MCF 10A (cell line): Measurements from ENCODE around the gene PODNL1. TPM values are rescaled to one million over a fixed set of nuclear protein-coding genes. Genes with fewer than 3 reads are reported as not detected.

Experiments
- BruUV-seq: library from RNA; stranded (reverse); fragments of 400-500 nt; replicated peaks from 2 replicates; lab custom pipeline; 2021; lab: Mats Ljungman, UMichigan
- CTCF ChIA-PET: fragments of 300-600 bp; sonication (Branson Sonifier 250); formaldehyde crosslinking; extraction: SDS; loops from one replicate; lab custom pipeline; 2021; ENCODE audit warnings: antibody characterized with exemption, inconsistent platforms; lab: Yijun Ruan, JAX
- POLR2A ChIA-PET: fragments of 300-600, 350-650 bp; sonication (Branson Sonifier 250); formaldehyde crosslinking; extraction: SDS; loops from one replicate; lab custom pipeline; 2020; ENCODE audit warnings: antibody characterized with exemption, inconsistent platforms; lab: Yijun Ruan, JAX
- DNase-seq: peaks from one replicate; pipeline ENCODE4 v3.0.0-alpha.2; 2018; ENCODE audit not compliant: unreplicated experiment
- H3K27ac Mint-ChIP-seq: one replicate; pipeline ENCODE4 v1.8.0; 2022; ENCODE audit warnings: mild to moderate bottlenecking, low read depth, mixed read lengths; ENCODE audit not compliant: unreplicated experiment
- H3K27me3 Mint-ChIP-seq: one replicate; pipeline ENCODE4 v1.8.0; 2022; ENCODE audit warnings: mixed read lengths; ENCODE audit not compliant: insufficient read depth, unreplicated experiment
- H3K36me3 Mint-ChIP-seq: one replicate; pipeline ENCODE4 v1.8.0; 2022; ENCODE audit warnings: mild to moderate bottlenecking, moderate library complexity, mixed read lengths; ENCODE audit not compliant: insufficient read depth, unreplicated experiment
- H3K4me1 Mint-ChIP-seq: one replicate; pipeline ENCODE4 v1.8.0; 2022; ENCODE audit warnings: mixed read lengths; ENCODE audit not compliant: insufficient read depth, unreplicated experiment
- H3K4me3 Mint-ChIP-seq: one replicate; pipeline ENCODE4 v1.8.0; 2022; ENCODE audit warnings: mild to moderate bottlenecking, moderate library complexity, mixed read lengths; ENCODE audit not compliant: unreplicated experiment
- H3K9me3 Mint-ChIP-seq: one replicate; pipeline ENCODE4 v1.8.0; 2022; ENCODE audit warnings: mixed read lengths; ENCODE audit not compliant: unreplicated experiment
- CTCF ChIP-seq: fragments of 200-600 bp; IDR thresholded peaks from one replicate; pipeline ENCODE4 v1.8.0; 2022; ENCODE audit warnings: antibody characterized with exemption, mild to moderate bottlenecking; ENCODE audit not compliant: unreplicated experiment
- intact Hi-C: fragments of 100-400 bp; cut with micrococcal nuclease; formaldehyde crosslinking; loops from 2 replicates; pipeline ENCODE4 v1.14.1; 2022
- total RNA-seq: library from RNA; stranded (reverse); gene quantifications from 2 replicates; pipeline ENCODE4 v1.2.3, GENCODE V29; 2022

PODNL1 gene
- total RNA-seq, 1 experiment from 2014 or later, result 0.51 TPM

- H3K4me3 Mint-ChIP-seq, result no peak overlapping the region
- DNase-seq, result no peak
- ChIA-PET POLR2A (no interaction called here), CTCF (no interaction called here)
- TF ChIP-seq CTCF, result no peak
- no peaks in the 10 kb centered on the region for H3K27me3 Mint-ChIP-seq
- H3K9me3 Mint-ChIP-seq, result no peaks in the 10 kb centered on the region
- intact Hi-C loops, result no loop called here
- H3K36me3 Mint-ChIP-seq, result peaks cover 49% of the 10 kb centered on the region
- no peak overlapping the region for H3K27ac Mint-ChIP-seq
- no peaks in the 10 kb centered on the region for H3K4me1 Mint-ChIP-seq
- BruUV-seq, result no TSS peak
These were observed 27.2 kb upstream of the PODNL1 start for GRCh38 chr19:13965377-13965896.

GRCh38 chr19:13964776-13965175, 26.6 kb upstream of the PODNL1 start:
- Mint-ChIP-seq H3K27ac (no peak overlapping the region), H3K4me3 (no peak overlapping the region), H3K27me3 (no peaks in the 10 kb centered on the region), H3K9me3 (no peaks in the 10 kb centered on the region), H3K36me3 (peaks cover 54% of the 10 kb centered on the region), H3K4me1 (no peaks in the 10 kb centered on the region)
- no peak for TF ChIP-seq CTCF
- no TSS peak for BruUV-seq
- intact Hi-C loops, result no loop called here
- ChIA-PET POLR2A (no interaction called here), CTCF (no interaction called here)
- peak; percentile 53 for DNase-seq

- no peaks in the 10 kb centered on the region for H3K4me1 Mint-ChIP-seq
- no peaks in the 10 kb centered on the region for H3K9me3 Mint-ChIP-seq
- intact Hi-C loops, result no loop called here
- peaks cover 57% of the 10 kb centered on the region for H3K36me3 Mint-ChIP-seq
- no peak for TF ChIP-seq CTCF
- H3K27ac Mint-ChIP-seq, result no peak overlapping the region
- DNase-seq, result no peak
- ChIA-PET CTCF (no interaction called here), POLR2A (no interaction called here)
- BruUV-seq, result no TSS peak
- H3K27me3 Mint-ChIP-seq, result no peaks in the 10 kb centered on the region
- H3K4me3 Mint-ChIP-seq, result no peak overlapping the region
These were observed 25.4 kb upstream of the PODNL1 start for GRCh38 chr19:13963603-13964105.

- H3K27ac Mint-ChIP-seq, result no peak overlapping the region
- no peaks in the 10 kb centered on the region for H3K9me3 Mint-ChIP-seq
- H3K27me3 Mint-ChIP-seq, result no peaks in the 10 kb centered on the region
- ChIA-PET CTCF (no interaction called here), POLR2A (interaction anchor here (0.5 kb wide), 1 partner anchor 23 kb away, joined by 4 read pairs; no protein-coding TSS in a partner anchor)
- intact Hi-C loops, result no loop called here
- no TSS peak for BruUV-seq
- H3K4me1 Mint-ChIP-seq, result no peaks in the 10 kb centered on the region
- H3K4me3 Mint-ChIP-seq, result no peak overlapping the region
- H3K36me3 Mint-ChIP-seq, result peaks cover 56% of the 10 kb centered on the region
- no peak for TF ChIP-seq CTCF
- no peak for DNase-seq
These were observed 24.7 kb upstream of the PODNL1 start for GRCh38 chr19:13962699-13963602.
